Measurements from ENCODE around the gene PTPRM.

PTPRM gene

GRCh38 chr18:8004792-8005191 lies 437.7 kb downstream of the PTPRM start:
- no peak for DNase-seq (ENCODE audit: extremely low spot score)
- CTCF ChIA-PET, result no interaction called here
- no peak for TF ChIP-seq CTCF (IDR thresholded peaks at IDR 0.05; ENCODE audit: control extremely low read depth, extremely low read depth, low read depth, missing control alignments)
- POLR2A ChIA-PET, result no interaction called here

- TF ChIP-seq CTCF (IDR thresholded peaks at IDR 0.05; ENCODE audit: control extremely low read depth, extremely low read depth, low read depth, missing control alignments), result no peak
- no peak for DNase-seq (ENCODE audit: extremely low spot score)
- CTCF ChIA-PET, result no interaction called here
- POLR2A ChIA-PET, result no interaction called here
These were observed 438.9 kb downstream of the PTPRM start for GRCh38 chr18:8005870-8006569.

- CTCF ChIA-PET, result no interaction called here
- TF ChIP-seq CTCF (IDR thresholded peaks at IDR 0.05; ENCODE audit: control extremely low read depth, extremely low read depth, low read depth, missing control alignments), result no peak
- POLR2A ChIA-PET, result no interaction called here
These were observed 439.9 kb downstream of the PTPRM start for GRCh38 chr18:8006979-8007378.

GRCh38 chr18:8008033-8008432 lies 440.9 kb downstream of the PTPRM start:
- TF ChIP-seq CTCF (IDR thresholded peaks at IDR 0.05; ENCODE audit: control extremely low read depth, extremely low read depth, low read depth, missing control alignments), result no peak
- ChIA-PET POLR2A (no interaction called here), CTCF (no interaction called here)
- DNase-seq (ENCODE audit: extremely low spot score), result no peak

More at GRCh38 chr18:8006979-8007378, 439.9 kb downstream of the PTPRM start:
- no peak for DNase-seq (ENCODE audit: extremely low spot score)

GRCh38 chr18:8011361-8011760 lies 444.2 kb downstream of the PTPRM start:
- no peak for TF ChIP-seq CTCF (IDR thresholded peaks at IDR 0.05; ENCODE audit: control extremely low read depth, extremely low read depth, low read depth, missing control alignments)
- ChIA-PET POLR2A (no interaction called here), CTCF (no interaction called here)
- no peak for DNase-seq (ENCODE audit: extremely low spot score)

GRCh38 chr18:8011906-8012305 lies 444.8 kb downstream of the PTPRM start:
- CTCF ChIA-PET, result no interaction called here
- TF ChIP-seq CTCF (IDR thresholded peaks at IDR 0.05; ENCODE audit: control extremely low read depth, extremely low read depth, low read depth, missing control alignments), result no peak
- no peak for DNase-seq (ENCODE audit: extremely low spot score)
- POLR2A ChIA-PET, result no interaction called here
